DND-41 (cell line): ENCODE results near the gene TTLL13.

Experiments used
- CTCF ChIP-seq: IDR thresholded peaks from 2 replicates; pipeline ENCODE4 v1.5.1; 2012; ENCODE audit warnings: borderline replicate concordance, low read length, moderate library complexity, mild to moderate bottlenecking; ENCODE audit not compliant: poor library complexity, severe bottlenecking; ENCODE audit errors: extremely low read depth
- EZH2 ChIP-seq: IDR thresholded peaks from 3 replicates; pipeline ENCODE4 v1.6.1; 2012; ENCODE audit warnings: borderline replicate concordance, low read depth, mild to moderate bottlenecking, moderate library complexity, low read length, inconsistent platforms; ENCODE audit not compliant: severe bottlenecking

GRCh38 chr15:90301707-90302300, 52.4 kb downstream of the TTLL13 start:
- TF ChIP-seq CTCF (no peak), EZH2 (no peak)
